Pons (tissue), 1 donor: ENCODE results near the gene CLSTN1.
"Not testable (repeated sequence)": the region's sequence is repeated elsewhere in the genome, so short reads cannot be mapped to it uniquely, and the experiment has no call there.

Source experiments
- DNase-seq: peaks from one replicate; pipeline ENCODE4 v3.0.0-alpha.2; 2016; ENCODE audit warnings: low spot score

The CLSTN1 gene

GRCh38 chr1:9825093-9826074, 1.6 kb upstream of the CLSTN1 start:
- DNase-seq = peak; percentile 56

- DNase-seq = no peak
These were observed 931 bp upstream of the CLSTN1 start for GRCh38 chr1:9824702-9825089.

- no peak for DNase-seq
These were observed 147 bp downstream of the CLSTN1 start for GRCh38 chr1:9823693-9823942.

GRCh38 chr1:9822897-9823692, 670 bp downstream of the CLSTN1 start:
- DNase-seq = no peak

- DNase-seq = no peak
These were observed 1.3 kb downstream of the CLSTN1 start for GRCh38 chr1:9822490-9822889.

- DNase-seq = no peak
These were observed 2.1 kb downstream of the CLSTN1 start for GRCh38 chr1:9821710-9822109.

- DNase-seq = no peak
These were observed 3.2 kb downstream of the CLSTN1 start for GRCh38 chr1:9820521-9820920.

GRCh38 chr1:9817734-9818133, 6.0 kb downstream of the CLSTN1 start:
- no peak for DNase-seq

GRCh38 chr1:9816199-9816598, 7.6 kb downstream of the CLSTN1 start:
- DNase-seq = no peak

GRCh38 chr1:9815150-9815549, 8.6 kb downstream of the CLSTN1 start:
- DNase-seq = no peak

- no peak for DNase-seq
These were observed 9.1 kb downstream of the CLSTN1 start for GRCh38 chr1:9814619-9815018.

- DNase-seq = no peak
These were observed 12.4 kb downstream of the CLSTN1 start for GRCh38 chr1:9811239-9811966.

GRCh38 chr1:9809100-9809510, 14.7 kb downstream of the CLSTN1 start:
- no peak for DNase-seq

GRCh38 chr1:9808459-9808858, 15.3 kb downstream of the CLSTN1 start:
- DNase-seq = no peak

- no peak for DNase-seq
These were observed 16.2 kb downstream of the CLSTN1 start for GRCh38 chr1:9807541-9807940.

GRCh38 chr1:9805972-9806371, 17.8 kb downstream of the CLSTN1 start:
- DNase-seq = not testable (repeated sequence)

- no peak for DNase-seq
These were observed 18.7 kb downstream of the CLSTN1 start for GRCh38 chr1:9805006-9805508.

- DNase-seq = not testable (repeated sequence)
These were observed 20.5 kb downstream of the CLSTN1 start for GRCh38 chr1:9803003-9803918.

- no peak for DNase-seq
These were observed 21.9 kb downstream of the CLSTN1 start for GRCh38 chr1:9801909-9802308.

GRCh38 chr1:9798236-9799130, 25.3 kb downstream of the CLSTN1 start:
- no peak for DNase-seq
